Hematopoietic multipotent progenitor cell treated with erythropoietin and hydrocortisone succinate and interleukin-3 and kit ligand, for 17 days (in vitro differentiated cells): ENCODE results near the gene TUBGCP2.
A peak's percentile ranks its signal among the peaks of the same experiment; 100 is the strongest.

Experiments
- DNase-seq: peaks from one replicate; pipeline ENCODE4 v3.0.0-alpha.2; 2015; ENCODE audit warnings: low spot score

The TUBGCP2 gene

GRCh38 chr10:133308421-133309099 is at the start of gene TUBGCP2, which contains the start of gene ZNF511:
Gene TUBGCP2 (minus strand): TSS chr10:133308872. CDS start chr10:133302941, 5,931 bp downstream.
Gene ZNF511 (plus strand): TSS chr10:133308914. CDS start chr10:133308944, 30 bp downstream.
- DNase-seq: peak; percentile 91

GRCh38 chr10:133357285-133358161 is 48.9 kb upstream of the TUBGCP2 start, which contains the start of gene FUOM:
Gene FUOM (minus strand): TSS chr10:133358019. CDS start chr10:133358007, 12 bp downstream.
- peak; percentile 38 for DNase-seq

GRCh38 chr10:133356549-133357284 is 48.0 kb upstream of the TUBGCP2 start:
- DNase-seq: no peak

GRCh38 chr10:133355991-133356390 is 47.3 kb upstream of the TUBGCP2 start:
- DNase-seq: no peak

GRCh38 chr10:133355266-133355665 is 46.6 kb upstream of the TUBGCP2 start:
- DNase-seq: no peak

GRCh38 chr10:133354672-133355240 is 46.1 kb upstream of the TUBGCP2 start:
- DNase-seq: no peak

GRCh38 chr10:133353988-133354605 is 45.4 kb upstream of the TUBGCP2 start:
- DNase-seq: no peak

- no peak for DNase-seq
These were observed 44.7 kb upstream of the TUBGCP2 start for GRCh38 chr10:133353202-133353959.

GRCh38 chr10:133351408-133352318 is 43.0 kb upstream of the TUBGCP2 start:
- DNase-seq: no peak

GRCh38 chr10:133350950-133351329 is 42.3 kb upstream of the TUBGCP2 start:
- DNase-seq: no peak

GRCh38 chr10:133350283-133350949 is 41.7 kb upstream of the TUBGCP2 start:
- DNase-seq: no peak

- no peak for DNase-seq
These were observed 40.9 kb upstream of the TUBGCP2 start for GRCh38 chr10:133349577-133350011.

GRCh38 chr10:133349160-133349568 is 40.5 kb upstream of the TUBGCP2 start:
- DNase-seq: no peak

GRCh38 chr10:133347710-133348517 is 39.2 kb upstream of the TUBGCP2 start:
- DNase-seq: no peak

GRCh38 chr10:133346413-133346812 is 37.7 kb upstream of the TUBGCP2 start:
- no peak for DNase-seq

GRCh38 chr10:133344236-133344635 is 35.6 kb upstream of the TUBGCP2 start:
- no peak for DNase-seq

- DNase-seq: no peak
These were observed 34.9 kb upstream of the TUBGCP2 start for GRCh38 chr10:133343558-133343957.

GRCh38 chr10:133342942-133343341 is 34.3 kb upstream of the TUBGCP2 start:
- no peak for DNase-seq
